HepG2 (cell line): ENCODE results near the gene BRIP1.

Experiments
- CBX2 ChIP-seq, 2 experiments: fragments of 200-600 bp in 1 of 2; sonication (generic); formaldehyde crosslinking in 1 of 2; IDR thresholded peaks; 2 replicates each; pipeline versions ENCODE4 v1.7.0 to v1.8.1; 2018 to 2022; ENCODE audit warnings: low read depth in 2 of 2, low read length in 1 of 2, mild to moderate bottlenecking in 1 of 2, missing genetic modification reagents in 1 of 2
- ZNF672 ChIP-seq: sonication (generic); formaldehyde crosslinking; IDR thresholded peaks from 2 replicates; pipeline ENCODE4 v1.8.1; 2022; ENCODE audit warnings: missing genetic modification reagents

DNA sequence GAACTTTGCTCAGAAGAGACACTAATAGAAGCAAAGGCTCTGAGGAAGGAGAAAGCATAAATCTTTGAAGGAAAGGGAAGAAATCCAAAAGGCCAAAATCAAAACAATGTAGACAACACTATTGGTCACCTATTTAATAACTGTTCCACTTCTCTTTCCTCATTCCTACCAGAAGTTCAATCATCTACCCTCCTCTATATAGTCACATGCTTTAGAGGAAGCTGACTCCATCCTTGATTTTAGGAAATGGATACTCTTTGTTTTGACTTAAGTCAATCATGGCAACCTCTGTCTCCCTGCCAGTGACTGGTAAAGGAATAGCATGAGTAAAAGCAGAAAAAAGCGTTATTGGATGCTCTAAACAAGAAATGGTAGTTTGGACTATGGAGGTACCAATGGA lies 7.3 kb downstream of the BRIP1 start:
- TF ChIP-seq ZNF672 (CRISPR knock-in tag) (no peak), CBX2 (IDR thresholded peaks at IDR 0.05; ENCODE audit: low read depth, low read length) (no peak), CBX2 (CRISPR knock-in tag; IDR thresholded peaks at IDR 0.05; ENCODE audit: low read depth) (no peak)
